Kidney (tissue), 14 donors: Measurements from ENCODE around the gene P2RX1. TPM values are rescaled to one million over a fixed set of nuclear protein-coding genes. Genes with fewer than 3 reads are reported as not detected.

Experiments used
- DNase-seq, 5 donors: peaks; one replicate each; pipeline ENCODE4 v3.0.0-alpha.2; 2013 to 2020
- FAIRE-seq: peaks from 2 replicates; lab custom pipeline; 2012; peaks lifted over from hg19 to GRCh38; lab: Jason Lieb, UNC
- H3K27ac ChIP-seq, 2 donors: one replicate each; pipeline ENCODE4 v1.7.0; 2013; ENCODE audit warnings: low read depth in 2 of 2, low read length in 2 of 2, inconsistent platforms in 1 of 2
- H3K27me3 ChIP-seq: one replicate; pipeline ENCODE4 v1.7.1; 2013; ENCODE audit warnings: low read length, inconsistent platforms; ENCODE audit not compliant: control insufficient read depth, insufficient read depth
- H3K36me3 ChIP-seq, 3 donors: one replicate each; pipeline versions ENCODE4 v1.7.0 to v1.7.1; 2013; ENCODE audit warnings: low read length in 3 of 3, control low read depth in 1 of 3, inconsistent platforms in 1 of 3; ENCODE audit not compliant: insufficient read depth in 3 of 3, control insufficient read depth in 2 of 3
- H3K4me1 ChIP-seq, 3 donors: one replicate each; pipeline versions ENCODE4 v1.7.0 to v1.7.1; 2013; ENCODE audit warnings: low read length in 3 of 3, inconsistent platforms in 1 of 3, low read depth in 1 of 3; ENCODE audit not compliant: control insufficient read depth in 2 of 3, insufficient read depth in 2 of 3
- H3K4me3 ChIP-seq, 3 donors: one replicate each; pipeline versions ENCODE4 v1.7.0 to v1.8.1; 2013; ENCODE audit warnings: low read length in 3 of 3, control low read depth in 1 of 3, inconsistent platforms in 1 of 3
- H3K9ac ChIP-seq, 3 donors: one replicate each; pipeline versions ENCODE4 v1.7.0 to v1.7.1; 2013; ENCODE audit warnings: low read length in 3 of 3, control low read depth in 1 of 3, inconsistent platforms in 1 of 3
- H3K9me3 ChIP-seq, 3 donors: one replicate each; pipeline versions ENCODE4 v1.7.0 to v1.7.1; 2013; ENCODE audit warnings: low read length in 3 of 3, control low read depth in 1 of 3, inconsistent platforms in 1 of 3; ENCODE audit not compliant: control insufficient read depth in 2 of 3, insufficient read depth in 1 of 3
- intact Hi-C: fragments of 100-400 bp; cut with DNase I; formaldehyde crosslinking; loops from one replicate; pipeline ENCODE4 v1.11.1; 2022
- polyA plus RNA-seq: library from polyadenylated mRNA; stranded (reverse); fragments of 350-450 nt; fragmentation: Illumina TruSeq; extraction: RNeasy Lipid Tissue Mini Kit (QIAGEN cat#74804); gene quantifications from one replicate; pipeline ENCODE4 v1.2.3, GENCODE V29; 2014; ENCODE audit warnings: low read depth, low replicate concordance; ENCODE audit not compliant: insufficient read depth
- total RNA-seq: library from RNA; stranded (reverse); fragmentation: NEBNext Ultra II Directional; extraction: Animal tissue kit (Norgen Biotek cat#: 25700); gene quantifications from one replicate; pipeline ENCODE4 v1.2.1, GENCODE V29; 2021
- TF ChIP-seq, protein P1 (sequence below): IDR thresholded peaks from 3 replicates; pipeline ENCODE4 v1.5.1; 2012; ENCODE audit warnings: mild to moderate bottlenecking, moderate library complexity, borderline replicate concordance; ENCODE audit not compliant: insufficient read depth; ENCODE audit errors: extremely low read depth
- donor health status: control.
- donor health status: control.
- donor health status: control.
- donor health status: control.
- donor health status: control.
- donor health status: DM: yes; HTN: yes; CAD: no.
- donor health status: Normal renal cell carcinoma (clear cell type).

P2RX1 gene
- total and polyA plus RNA-seq, 2 donors from 2014 or later = 3.1 to 11.2 TPM

- TF ChIP-seq, protein P1, sequence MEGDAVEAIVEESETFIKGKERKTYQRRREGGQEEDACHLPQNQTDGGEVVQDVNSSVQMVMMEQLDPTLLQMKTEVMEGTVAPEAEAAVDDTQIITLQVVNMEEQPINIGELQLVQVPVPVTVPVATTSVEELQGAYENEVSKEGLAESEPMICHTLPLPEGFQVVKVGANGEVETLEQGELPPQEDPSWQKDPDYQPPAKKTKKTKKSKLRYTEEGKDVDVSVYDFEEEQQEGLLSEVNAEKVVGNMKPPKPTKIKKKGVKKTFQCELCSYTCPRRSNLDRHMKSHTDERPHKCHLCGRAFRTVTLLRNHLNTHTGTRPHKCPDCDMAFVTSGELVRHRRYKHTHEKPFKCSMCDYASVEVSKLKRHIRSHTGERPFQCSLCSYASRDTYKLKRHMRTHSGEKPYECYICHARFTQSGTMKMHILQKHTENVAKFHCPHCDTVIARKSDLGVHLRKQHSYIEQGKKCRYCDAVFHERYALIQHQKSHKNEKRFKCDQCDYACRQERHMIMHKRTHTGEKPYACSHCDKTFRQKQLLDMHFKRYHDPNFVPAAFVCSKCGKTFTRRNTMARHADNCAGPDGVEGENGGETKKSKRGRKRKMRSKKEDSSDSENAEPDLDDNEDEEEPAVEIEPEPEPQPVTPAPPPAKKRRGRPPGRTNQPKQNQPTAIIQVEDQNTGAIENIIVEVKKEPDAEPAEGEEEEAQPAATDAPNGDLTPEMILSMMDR = no peak
- no peak overlapping the region for H3K27ac ChIP-seq
- intact Hi-C loops = no loop called here
- H3K4me1 ChIP-seq = no peaks in the 10 kb centered on the region
- DNase-seq (no peak), FAIRE-seq (no peak)
- no peaks in the 10 kb centered on the region for H3K27me3 ChIP-seq
- no peak overlapping the region for H3K9ac ChIP-seq
- H3K36me3 ChIP-seq = no peaks in the 10 kb centered on the region
- H3K4me3 ChIP-seq = no peak overlapping the region
- H3K9me3 ChIP-seq = no peaks in the 10 kb centered on the region
Observed at GRCh38 chr17:3866276-3866675, 50.0 kb downstream of the P2RX1 start.

DNA sequence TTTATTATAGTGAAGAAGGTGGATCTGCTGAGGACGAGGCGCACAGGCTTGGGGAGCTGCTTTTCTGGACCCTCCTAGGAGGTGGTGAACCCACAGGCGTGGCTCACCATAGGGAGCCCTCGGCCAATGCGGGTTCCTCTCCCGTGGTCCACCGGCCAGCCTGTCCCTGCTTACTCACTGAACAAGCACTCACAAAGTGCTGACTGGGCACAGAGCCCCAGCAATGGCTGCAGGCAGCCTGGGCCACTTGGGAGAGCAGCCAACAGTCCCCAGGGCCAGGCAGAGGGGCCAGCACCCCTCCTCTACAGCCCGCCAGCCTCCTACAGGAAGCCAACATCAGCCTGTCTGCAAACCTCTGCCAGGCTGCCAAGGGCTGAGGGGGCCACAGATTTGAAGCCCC lies 51.1 kb downstream of the P2RX1 start:
- Histone ChIP-seq H3K27ac (no peak overlapping the region), H3K4me1 (no peaks in the 10 kb centered on the region), H3K4me3 (no peak overlapping the region), H3K9ac (no peak overlapping the region), H3K36me3 (no peaks in the 10 kb centered on the region), H3K9me3 (no peaks in the 10 kb centered on the region), H3K27me3 (no peaks in the 10 kb centered on the region)
- FAIRE-seq = no peak
- TF ChIP-seq, protein P1 = no peak
- intact Hi-C loops = no loop called here
- no peak for DNase-seq

DNA sequence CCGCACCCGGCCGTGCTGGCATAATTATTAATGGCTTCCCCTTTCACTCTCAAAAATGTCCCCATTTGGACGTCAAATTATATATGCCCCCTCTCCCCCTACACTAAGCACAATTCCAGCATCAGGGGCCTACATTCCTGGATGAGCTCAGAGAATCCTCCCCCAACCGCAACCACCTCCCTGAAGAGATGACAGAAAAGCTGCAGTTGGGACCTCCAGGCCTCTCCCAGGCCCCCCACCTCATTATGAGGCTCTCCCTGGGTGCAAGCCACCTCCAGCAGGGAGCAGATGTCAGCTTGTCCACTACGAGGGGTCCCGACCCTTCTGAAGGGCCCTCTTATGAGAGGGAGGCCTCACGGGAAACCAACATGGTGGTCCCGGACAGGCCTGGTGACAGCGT lies 51.7 kb downstream of the P2RX1 start:
- Histone ChIP-seq H3K4me1 (no peaks in the 10 kb centered on the region), H3K27me3 (no peaks in the 10 kb centered on the region), H3K9ac (no peak overlapping the region), H3K4me3 (no peak overlapping the region), H3K36me3 (no peaks in the 10 kb centered on the region), H3K27ac (no peak overlapping the region), H3K9me3 (no peaks in the 10 kb centered on the region)
- no peak for FAIRE-seq
- TF ChIP-seq, protein P1 = no peak
- intact Hi-C loops = no loop called here
- no peak for DNase-seq
